GM06990 (cell line): ENCODE results near the gene ABAT.

ENCODE experiments used
- DNase-seq: peaks from one replicate; pipeline ENCODE4 v3.0.0-alpha.2; 2011; ENCODE audit not compliant: insufficient read length; ENCODE audit errors: extremely low read depth
- H3K27me3 ChIP-seq: replicated peaks from 2 replicates; pipeline ENCODE4 v1.6.0; 2011; ENCODE audit warnings: low read length; ENCODE audit not compliant: control insufficient read depth, insufficient read depth
- H3K36me3 ChIP-seq: 2 replicates; pipeline ENCODE4 v1.5.1; 2011; ENCODE audit warnings: low read length; ENCODE audit not compliant: control insufficient read depth, insufficient read depth
- H3K4me3 ChIP-seq: replicated peaks from 2 replicates; pipeline ENCODE4 v1.5.1; 2011; ENCODE audit warnings: low read depth, mild to moderate bottlenecking, control low read depth, low read length
- CTCF ChIP-seq: IDR thresholded peaks from 2 replicates; pipeline ENCODE4 v1.5.1; 2011; ENCODE audit warnings: low read length, control low read depth, mild to moderate bottlenecking, inconsistent platforms; ENCODE audit not compliant: insufficient read depth, poor library complexity, severe bottlenecking

ABAT gene

GRCh38 chr16:8720967-8721308, 46.5 kb downstream of the ABAT start:
- no peaks in the 10 kb centered on the region for H3K36me3 ChIP-seq
- H3K27me3 ChIP-seq, result no peaks in the 10 kb centered on the region
- DNase-seq, result no peak
- no peak for TF ChIP-seq CTCF
- no peak overlapping the region for H3K4me3 ChIP-seq

DNA sequence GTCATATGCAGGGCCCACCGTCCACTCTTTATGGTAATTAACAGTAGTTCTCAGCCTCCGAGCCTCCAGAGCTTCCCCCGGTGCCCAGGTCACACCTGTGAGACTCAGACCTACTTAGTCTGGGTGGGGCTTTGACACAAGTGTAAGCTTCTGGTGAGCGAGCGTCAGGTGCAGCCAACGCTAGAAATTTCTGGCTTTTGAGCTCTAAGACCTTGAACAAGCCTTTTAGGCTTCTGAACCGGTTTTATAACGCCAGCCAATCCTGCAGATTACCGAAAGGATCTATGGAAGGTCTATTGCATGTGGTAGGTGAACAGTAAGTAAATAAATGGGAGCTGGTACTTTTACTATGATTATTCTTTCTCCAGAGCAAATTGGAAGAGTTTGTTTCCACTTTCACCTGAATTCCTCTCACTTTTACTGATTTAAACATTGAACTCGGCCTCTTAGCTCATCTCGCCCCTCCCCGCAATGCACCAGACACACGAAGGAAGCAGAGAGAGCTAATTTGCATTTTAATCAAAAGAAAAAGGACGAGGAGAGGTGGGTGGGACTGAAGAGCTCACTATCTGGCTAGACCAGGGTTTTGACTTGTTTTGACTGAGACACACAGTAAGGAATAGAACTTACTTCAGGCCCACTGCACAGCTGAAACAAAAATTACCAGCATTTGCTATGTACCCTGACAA, 47.1 kb downstream of the ABAT start:
- H3K36me3 ChIP-seq, result no peaks in the 10 kb centered on the region
- H3K4me3 ChIP-seq, result no peak overlapping the region
- H3K27me3 ChIP-seq, result no peaks in the 10 kb centered on the region
- no peak for TF ChIP-seq CTCF
- DNase-seq, result no peak

- no peak for TF ChIP-seq CTCF
- no peak for DNase-seq
- Histone ChIP-seq H3K27me3 (no peaks in the 10 kb centered on the region), H3K4me3 (no peak overlapping the region), H3K36me3 (no peaks in the 10 kb centered on the region)
These were observed 47.6 kb downstream of the ABAT start for GRCh38 chr16:8722025-8722348.

- H3K27me3 ChIP-seq, result no peaks in the 10 kb centered on the region; the same call in 1 of the 2 replicates
- DNase-seq, result no peak
- H3K36me3 ChIP-seq, result no peaks in the 10 kb centered on the region
- H3K4me3 ChIP-seq, result no peak overlapping the region
- no peak for TF ChIP-seq CTCF
These were observed 51.2 kb downstream of the ABAT start for GRCh38 chr16:8725513-8726178.

DNA sequence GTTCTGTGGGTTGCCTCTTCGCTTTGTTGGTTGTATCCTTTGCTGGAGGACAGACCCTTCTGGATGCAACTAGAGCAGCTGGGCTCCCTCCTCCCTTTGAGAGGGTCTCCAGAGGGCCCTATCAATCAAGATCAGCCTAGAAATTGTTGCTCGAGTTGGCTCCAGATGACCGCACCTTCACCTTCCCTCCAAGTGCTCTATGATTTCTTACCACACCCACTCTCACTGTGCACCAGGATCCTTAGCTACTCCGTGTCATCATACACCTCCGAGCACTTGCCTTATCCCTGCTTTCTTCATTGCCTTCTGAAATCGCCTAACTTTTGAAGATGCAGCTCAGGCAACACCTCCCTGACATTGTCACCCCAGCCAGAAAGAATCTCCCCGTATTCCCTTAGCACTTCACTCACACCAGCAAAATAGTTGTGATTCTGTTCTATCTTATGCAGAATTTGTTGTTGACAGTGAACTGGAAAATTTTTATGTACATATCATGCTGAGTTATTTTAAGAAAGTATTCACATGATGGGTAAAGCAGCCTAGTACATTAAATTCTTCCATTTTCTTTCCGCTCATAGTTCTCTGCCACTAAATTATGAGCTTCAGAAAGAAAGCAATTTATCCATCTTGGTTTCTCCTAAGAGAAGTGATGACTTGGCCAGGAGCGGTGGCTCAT, 52.9 kb downstream of the ABAT start:
- Histone ChIP-seq H3K4me3 (no peak overlapping the region), H3K36me3 (no peaks in the 10 kb centered on the region), H3K27me3 (no peaks in the 10 kb centered on the region; the same call in 1 of the 2 replicates)
- no peak for DNase-seq
- no peak for TF ChIP-seq CTCF
